AG08395 (cell line): ENCODE results near the gene MMP3.

ENCODE experiments used
- DNase-seq: peaks from one replicate; pipeline ENCODE4 v3.0.0; 2012; ENCODE audit warnings: mixed read lengths, low spot score

MMP3 gene

GRCh38 chr11:102831489-102832440, 11.6 kb downstream of the MMP3 start:
- DNase-seq: peak; percentile 81

DNA sequence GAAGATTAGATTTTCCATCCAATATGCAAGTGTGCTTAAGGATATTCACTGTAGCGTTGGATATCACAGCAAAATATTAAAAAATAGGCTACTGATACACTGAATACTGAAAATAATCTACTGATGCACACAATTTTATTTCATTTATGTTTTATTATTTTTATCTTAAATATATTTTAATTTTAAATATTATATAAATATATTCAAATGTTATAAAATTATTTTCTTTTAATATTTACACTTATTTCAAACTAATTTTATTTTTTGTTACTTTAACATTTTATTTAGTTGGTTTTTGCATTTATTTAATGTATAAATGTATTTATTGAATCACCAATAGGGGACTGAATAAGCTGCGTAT, 12.3 kb downstream of the MMP3 start:
- no peak for DNase-seq

GRCh38 chr11:102830001-102830727, 13.2 kb downstream of the MMP3 start:
- DNase-seq: peak; percentile 20

GRCh38 chr11:102829316-102830000, 14.0 kb downstream of the MMP3 start:
- no peak for DNase-seq

- DNase-seq: no peak
Measured at GRCh38 chr11:102824556-102824955, 18.9 kb downstream of the MMP3 start.

DNA sequence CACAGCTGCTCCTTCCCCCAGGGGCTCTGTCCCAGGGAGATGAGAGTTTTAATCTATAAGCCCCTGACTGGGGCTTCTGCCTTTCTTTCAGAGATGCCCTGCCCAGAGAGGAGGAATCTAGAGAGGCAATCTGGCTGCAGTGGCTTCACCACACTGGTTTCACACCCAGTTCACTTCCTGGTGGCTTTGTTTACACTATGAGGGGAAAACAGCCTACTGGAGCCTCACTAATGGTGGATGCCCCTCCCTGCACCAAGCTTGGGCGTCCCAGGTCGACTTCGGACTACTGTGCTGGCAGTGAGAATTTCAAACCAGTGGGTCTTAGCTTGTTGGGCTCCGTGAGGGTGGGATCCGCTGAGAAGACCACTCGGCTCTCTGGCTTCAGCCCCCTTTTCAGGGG, 23.9 kb downstream of the MMP3 start:
- DNase-seq: no peak

DNA sequence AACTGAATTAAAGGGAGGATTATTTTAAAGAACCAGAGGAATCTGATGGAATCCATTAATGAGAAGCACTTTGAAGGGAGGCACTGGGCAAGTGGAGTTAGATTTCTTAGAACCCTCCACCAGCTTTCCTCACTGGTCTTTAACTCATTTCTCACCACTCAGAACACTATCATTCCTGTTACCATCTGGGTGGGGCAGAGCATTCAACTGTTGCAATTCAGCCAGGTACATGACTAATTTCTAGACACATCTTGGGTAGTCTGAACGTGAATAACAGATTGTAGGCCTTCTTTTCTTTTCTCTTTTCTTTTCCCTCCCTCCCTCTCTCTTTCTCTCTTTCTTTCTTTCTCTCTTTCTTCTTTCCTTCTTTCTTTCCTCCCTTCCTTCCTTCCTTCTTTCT, 29.9 kb downstream of the MMP3 start:
- no peak for DNase-seq

DNA sequence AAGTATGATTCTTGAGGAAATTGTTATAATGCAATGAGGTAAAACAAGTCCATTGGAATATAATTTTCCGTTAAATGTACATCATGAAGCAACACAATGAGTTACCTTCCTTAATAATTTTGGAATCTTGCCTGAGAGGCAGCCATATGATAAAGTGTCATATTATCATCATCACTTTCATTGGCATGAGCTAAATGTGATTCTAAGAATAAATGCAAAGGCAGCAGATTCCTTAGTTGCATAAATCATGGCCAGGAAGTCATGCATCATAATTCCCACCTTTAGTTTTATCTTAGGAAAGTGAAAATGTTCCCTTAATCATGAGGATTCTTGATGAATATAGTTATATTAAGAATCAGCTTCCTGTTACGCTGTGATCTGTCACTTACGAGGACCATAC, 31.2 kb downstream of the MMP3 start:
- DNase-seq: no peak

DNA sequence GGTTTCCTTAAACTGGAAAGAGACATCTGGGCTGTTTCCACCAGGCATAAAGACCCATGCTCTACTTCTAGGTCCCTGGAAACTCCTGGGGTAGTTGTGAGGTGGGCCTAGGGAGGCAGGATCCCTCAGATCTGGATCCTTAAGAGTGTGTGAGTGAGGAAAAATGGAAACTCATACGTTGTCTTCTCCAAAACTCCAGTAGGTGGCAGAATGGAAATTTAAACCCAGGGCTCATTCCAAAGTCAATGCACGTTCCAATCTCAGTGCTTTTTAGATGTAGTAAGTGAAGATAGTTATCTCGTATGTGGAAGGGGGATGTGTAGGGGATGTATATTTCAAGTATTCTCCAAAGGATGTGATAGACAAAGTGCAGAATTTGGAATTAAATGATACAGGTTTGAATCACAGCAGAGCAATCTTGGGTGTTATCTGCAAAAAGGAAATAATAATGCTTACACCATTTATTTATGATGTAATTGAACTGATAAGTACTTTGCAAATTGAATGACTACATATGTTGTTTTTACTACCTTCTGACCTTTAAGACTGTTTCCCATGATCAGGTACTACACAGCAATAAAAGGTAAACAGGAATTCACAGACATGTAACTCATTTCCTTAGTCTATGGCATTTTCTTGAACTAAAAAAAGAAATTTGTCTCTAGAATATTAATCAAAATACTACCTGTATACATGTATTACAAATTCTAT, 32.3 kb downstream of the MMP3 start:
- DNase-seq: peak; percentile 46

- no peak for DNase-seq
Measured at GRCh38 chr11:102809971-102810370, 33.4 kb downstream of the MMP3 start.

- no peak for DNase-seq
Measured at GRCh38 chr11:102807921-102808320, 35.5 kb downstream of the MMP3 start.

- no peak for DNase-seq
Measured at GRCh38 chr11:102806296-102806695, 37.1 kb downstream of the MMP3 start.

GRCh38 chr11:102802341-102802740, 41.1 kb downstream of the MMP3 start:
- DNase-seq: peak; percentile 83

- DNase-seq: peak; percentile 23
Measured at GRCh38 chr11:102800767-102801166, 42.6 kb downstream of the MMP3 start.

DNA sequence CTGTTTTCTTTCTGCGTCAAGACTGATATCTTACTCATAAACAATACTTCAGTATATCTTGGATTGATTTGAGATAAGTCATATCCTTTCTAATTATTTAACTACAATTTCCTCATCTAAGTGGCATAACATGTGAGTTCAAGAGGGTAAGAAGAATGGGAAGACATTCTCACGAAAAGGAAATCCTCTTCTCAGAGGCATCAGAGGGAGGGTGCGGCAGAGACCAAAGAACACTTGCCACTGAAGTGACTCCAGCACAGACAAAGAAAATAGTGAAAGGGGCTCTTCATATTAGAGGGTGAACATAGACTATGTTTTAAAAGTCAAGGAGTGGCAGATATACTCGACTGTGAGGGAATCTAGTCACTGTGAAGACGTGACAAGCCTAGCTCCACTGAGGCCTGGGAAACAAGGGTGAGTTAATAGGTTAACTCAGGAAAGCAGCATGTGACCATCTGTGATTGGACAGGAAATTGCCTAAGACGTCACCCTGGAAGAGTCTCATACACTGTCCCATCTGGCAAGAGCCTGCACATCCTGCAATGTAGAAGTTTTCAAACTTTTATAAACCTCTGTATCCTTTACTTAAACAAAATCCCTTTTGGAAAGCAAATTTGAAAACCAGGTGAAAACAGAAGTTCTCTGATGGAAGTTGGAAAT, 43.6 kb downstream of the MMP3 start:
- DNase-seq: peak; percentile 41

DNA sequence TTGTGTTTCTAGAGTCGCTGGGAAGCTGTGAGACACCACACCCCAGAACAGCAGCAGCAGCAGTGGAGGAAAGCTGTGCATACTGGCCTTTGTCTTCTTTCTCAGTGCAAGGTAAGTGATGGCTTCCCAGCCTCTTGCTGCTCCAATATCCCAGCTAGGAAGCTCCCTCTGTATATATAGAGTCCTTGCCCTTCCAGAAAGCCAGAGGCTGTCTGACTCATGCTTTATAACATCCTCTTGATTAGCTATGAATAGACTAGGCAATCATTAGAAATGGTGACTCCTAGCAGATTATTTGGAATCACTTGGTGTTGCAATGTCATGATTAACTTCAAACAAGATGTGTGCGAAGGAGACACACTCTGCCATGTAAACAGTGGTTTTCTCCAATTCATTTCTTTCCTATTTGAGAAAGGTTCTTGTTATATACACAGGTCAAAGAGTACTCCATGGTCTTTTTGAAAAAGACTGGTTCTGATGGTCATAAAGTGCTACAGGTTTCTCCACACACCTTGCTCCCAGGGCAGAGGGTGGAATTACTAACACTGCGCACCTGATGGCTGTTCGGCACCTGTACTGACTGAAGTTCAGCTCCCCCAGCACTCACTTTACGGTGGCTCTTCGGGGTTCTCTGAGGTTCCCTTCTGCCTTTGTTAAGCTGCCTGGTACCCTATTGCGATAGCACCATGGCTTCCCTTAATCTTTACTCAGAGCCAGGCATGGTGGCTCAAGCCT, 45.2 kb downstream of the MMP3 start, which contains the start of gene MMP1:
MMP1 (minus strand) TSS at position 149 of the 735 bp plus-strand sequence; CDS start at position 81, 68 bp downstream.
- peak; percentile 70 for DNase-seq

GRCh38 chr11:102794382-102794781, 49.0 kb downstream of the MMP3 start:
- DNase-seq: peak; percentile 28

DNA sequence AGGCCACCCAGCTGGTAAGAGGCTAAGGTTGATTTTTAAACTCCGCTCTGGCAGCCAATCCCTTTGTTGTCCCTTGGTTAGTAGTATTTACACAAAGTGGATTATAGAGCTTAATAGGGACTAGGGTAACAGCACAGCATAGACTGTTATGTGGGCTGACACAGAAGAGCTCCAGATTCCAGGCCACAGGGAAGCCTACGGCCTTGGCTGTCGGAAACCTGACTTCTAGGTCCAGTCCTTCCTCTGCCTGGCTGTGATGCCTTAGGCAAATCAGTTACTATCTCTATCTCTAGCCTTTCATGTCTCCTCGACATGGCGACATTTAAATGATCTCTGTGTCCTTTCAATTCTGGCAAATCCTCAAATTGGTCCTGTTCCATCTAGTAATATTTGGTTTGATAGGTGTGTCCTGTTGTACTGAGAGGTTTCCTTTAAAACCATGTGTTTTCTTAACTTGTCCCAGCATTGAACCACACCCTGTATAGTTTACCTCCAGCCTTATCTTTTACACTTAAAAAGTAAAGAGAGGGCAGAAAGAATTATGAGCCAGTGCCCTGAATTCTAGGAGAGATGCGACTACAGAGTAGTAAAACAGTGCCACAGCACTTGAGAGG, 49.6 kb downstream of the MMP3 start:
- no peak for DNase-seq

DNA sequence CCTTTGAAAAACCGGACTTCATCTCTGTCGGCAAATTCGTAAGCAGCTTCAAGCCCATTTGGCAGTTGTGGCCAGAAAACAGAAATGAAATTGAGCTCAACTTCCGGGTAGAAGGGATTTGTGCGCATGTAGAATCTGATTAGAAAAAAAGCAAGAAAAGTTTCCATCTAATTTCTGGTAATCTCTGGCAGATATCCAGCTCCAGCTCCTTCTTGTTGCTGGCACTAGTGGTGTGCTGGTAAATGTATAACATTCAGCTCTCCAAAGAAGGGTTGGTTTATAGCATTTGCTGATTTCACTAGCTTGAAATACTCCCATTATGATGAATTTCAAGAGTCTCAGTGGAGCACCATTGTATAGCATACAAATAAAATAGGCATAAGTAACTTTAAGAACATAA, 50.8 kb downstream of the MMP3 start:
- no peak for DNase-seq
